Calu3 (cell line): ENCODE results near the gene DAZAP2. TPM values are rescaled to one million over a fixed set of nuclear protein-coding genes. Genes with fewer than 3 reads are reported as not detected.

Experiments
- BruUV-seq: library from RNA; stranded (reverse); fragments of 400-500 nt; replicated peaks from 2 replicates; lab custom pipeline; 2021; lab: Mats Ljungman, UMichigan
- CTCF ChIA-PET: fragments of 300-600 bp; sonication (Branson Sonifier 250); formaldehyde crosslinking; loops from one replicate; lab custom pipeline; 2022; ENCODE audit warnings: antibody characterized with exemption; lab: Charles Lee
- DNase-seq: peaks from one replicate; pipeline ENCODE4 v3.0.0; 2022
- H3K27ac Mint-ChIP-seq: one replicate; pipeline ENCODE4 v1.8.0; 2022; ENCODE audit warnings: mixed read lengths; ENCODE audit not compliant: unreplicated experiment
- H3K27me3 Mint-ChIP-seq: one replicate; pipeline ENCODE4 v1.8.0; 2022; ENCODE audit warnings: mixed read lengths; ENCODE audit not compliant: unreplicated experiment
- H3K36me3 Mint-ChIP-seq: one replicate; pipeline ENCODE4 v1.8.0; 2022; ENCODE audit warnings: mild to moderate bottlenecking, moderate library complexity, mixed read lengths; ENCODE audit not compliant: insufficient read depth, unreplicated experiment
- H3K4me1 Mint-ChIP-seq: one replicate; pipeline ENCODE4 v1.8.0; 2022; ENCODE audit warnings: mild to moderate bottlenecking, low read depth, mixed read lengths; ENCODE audit not compliant: unreplicated experiment
- H3K4me3 Mint-ChIP-seq: one replicate; pipeline ENCODE4 v1.8.0; 2022; ENCODE audit warnings: mild to moderate bottlenecking, low read depth, moderate library complexity, mixed read lengths; ENCODE audit not compliant: unreplicated experiment
- H3K9me3 Mint-ChIP-seq: one replicate; pipeline ENCODE4 v1.8.0; 2022; ENCODE audit warnings: low read depth, mixed read lengths; ENCODE audit not compliant: unreplicated experiment
- CTCF ChIP-seq: fragments of 200-600 bp; IDR thresholded peaks from one replicate; pipeline ENCODE4 v1.8.0; 2022; ENCODE audit warnings: antibody characterized with exemption; ENCODE audit not compliant: unreplicated experiment
- intact Hi-C: fragments of 100-400 bp; cut with micrococcal nuclease; formaldehyde crosslinking; loops from one replicate; pipeline ENCODE4 v1.10.0; 2022; ENCODE audit not compliant: unreplicated experiment
- total RNA-seq: library from RNA; stranded (reverse); gene quantifications from 2 replicates; pipeline ENCODE4 v1.2.3, GENCODE V29; 2022

Gene DAZAP2
- total RNA-seq, 1 experiment from 2014 or later = 103 TPM

GRCh38 chr12:51238037-51238509 lies 553 bp upstream of the DAZAP2 start:
- H3K4me3 Mint-ChIP-seq = peak overlapping the region; percentile 79
- no peak for TF ChIP-seq CTCF
- intact Hi-C loops = no loop called here
- no peaks in the 10 kb centered on the region for H3K27me3 Mint-ChIP-seq
- H3K9me3 Mint-ChIP-seq = no peaks in the 10 kb centered on the region
- peak overlapping the region; percentile 99 for H3K27ac Mint-ChIP-seq
- no peaks in the 10 kb centered on the region for H3K4me1 Mint-ChIP-seq
- no TSS peak for BruUV-seq
- no peak for DNase-seq
- CTCF ChIA-PET = interaction anchor here (0.6 to 1.2 kb wide), 3 partner anchors 20 to 496 kb away, joined by 3 to 7 read pairs (median 3); partner anchors contain the start of gene POU6F1
- H3K36me3 Mint-ChIP-seq = peaks cover 54% of the 10 kb centered on the region

- TF ChIP-seq CTCF = no peak
- H3K27ac Mint-ChIP-seq = no peak overlapping the region
- no peaks in the 10 kb centered on the region for H3K4me1 Mint-ChIP-seq
- intact Hi-C loops = no loop called here
- CTCF ChIA-PET = no interaction called here
- no peaks in the 10 kb centered on the region for H3K27me3 Mint-ChIP-seq
- no TSS peak for BruUV-seq
- peak overlapping the region; percentile 79 for H3K4me3 Mint-ChIP-seq
- H3K9me3 Mint-ChIP-seq = no peaks in the 10 kb centered on the region
- no peak for DNase-seq
- H3K36me3 Mint-ChIP-seq = peaks cover 63% of the 10 kb centered on the region
These were observed 2.3 kb downstream of the DAZAP2 start for GRCh38 chr12:51240971-51241370.

DNA sequence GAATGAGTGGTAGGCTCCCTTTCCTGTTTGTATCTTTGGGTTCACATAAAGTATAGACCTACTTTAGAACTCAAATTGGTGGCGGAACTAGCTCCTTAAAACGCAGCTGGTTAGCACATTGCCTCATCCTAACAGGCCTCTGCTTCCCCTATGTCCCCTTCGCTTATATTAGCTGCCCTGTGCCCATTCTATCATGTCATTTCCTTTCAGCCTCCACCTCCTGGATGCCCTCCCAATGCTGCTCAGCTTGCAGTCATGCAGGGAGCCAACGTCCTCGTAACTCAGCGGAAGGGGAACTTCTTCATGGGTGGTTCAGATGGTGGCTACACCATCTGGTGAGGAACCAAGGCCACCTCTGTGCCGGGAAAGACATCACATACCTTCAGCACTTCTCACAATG lies 3.5 kb downstream of the DAZAP2 start:
- no peak for DNase-seq
- H3K4me3 Mint-ChIP-seq = no peak overlapping the region
- CTCF ChIA-PET = no interaction called here
- no TSS peak for BruUV-seq
- intact Hi-C loops = no loop called here
- no peak for TF ChIP-seq CTCF
- no peaks in the 10 kb centered on the region for H3K27me3 Mint-ChIP-seq
- H3K9me3 Mint-ChIP-seq = no peaks in the 10 kb centered on the region
- peaks cover 9% of the 10 kb centered on the region for H3K4me1 Mint-ChIP-seq
- H3K27ac Mint-ChIP-seq = no peak overlapping the region
- peaks cover 69% of the 10 kb centered on the region for H3K36me3 Mint-ChIP-seq

DNA sequence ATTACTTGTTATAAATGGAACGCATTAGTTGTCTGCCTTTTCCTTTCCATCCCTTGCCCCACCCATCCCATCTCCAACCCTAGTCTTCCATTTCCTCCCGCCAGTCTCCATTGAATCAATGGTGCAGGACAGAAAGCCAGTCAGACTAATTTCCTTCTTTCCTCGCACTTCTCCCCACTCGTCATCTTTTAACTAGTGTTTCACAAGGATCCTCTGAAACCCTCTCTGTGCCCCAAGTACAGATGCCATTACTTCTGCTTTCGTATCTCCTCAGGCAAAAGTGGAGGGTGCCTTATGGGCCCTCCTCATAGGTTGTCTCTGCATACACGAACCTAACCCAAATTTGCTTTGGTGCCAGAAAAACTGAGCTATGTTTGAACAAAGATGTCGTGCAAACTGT lies 4.2 kb downstream of the DAZAP2 start:
- Mint-ChIP-seq H3K4me3 (no peak overlapping the region), H3K27me3 (no peaks in the 10 kb centered on the region), H3K27ac (no peak overlapping the region), H3K4me1 (peaks cover 9% of the 10 kb centered on the region), H3K9me3 (no peaks in the 10 kb centered on the region), H3K36me3 (peaks cover 67% of the 10 kb centered on the region)
- CTCF ChIA-PET = no interaction called here
- no TSS peak for BruUV-seq
- no peak for TF ChIP-seq CTCF
- intact Hi-C loops = no loop called here
- no peak for DNase-seq
